ENCODE data around the gene ATP8A1.

Gene ATP8A1

DNA sequence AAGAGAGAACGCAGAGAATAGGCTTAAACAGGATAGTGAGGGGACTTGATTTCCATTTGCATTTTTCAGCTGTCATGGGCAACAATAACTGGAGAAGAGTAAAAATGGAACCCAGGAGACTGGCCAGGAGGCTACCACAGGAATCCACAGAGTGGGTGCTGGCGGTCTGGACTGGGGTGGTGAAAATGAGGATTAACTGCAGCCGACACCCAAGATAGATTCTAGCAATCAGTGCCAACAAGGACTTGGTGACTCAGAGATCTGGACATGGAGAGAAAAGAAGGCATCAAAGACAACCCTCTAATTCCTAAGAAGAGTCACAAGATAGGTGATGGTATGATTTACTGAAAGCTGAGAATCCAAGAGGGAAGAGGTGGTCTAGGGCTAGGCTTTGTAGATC, 102.8 kb downstream of the ATP8A1 start:
- TF ChIP-seq, protein P1, sequence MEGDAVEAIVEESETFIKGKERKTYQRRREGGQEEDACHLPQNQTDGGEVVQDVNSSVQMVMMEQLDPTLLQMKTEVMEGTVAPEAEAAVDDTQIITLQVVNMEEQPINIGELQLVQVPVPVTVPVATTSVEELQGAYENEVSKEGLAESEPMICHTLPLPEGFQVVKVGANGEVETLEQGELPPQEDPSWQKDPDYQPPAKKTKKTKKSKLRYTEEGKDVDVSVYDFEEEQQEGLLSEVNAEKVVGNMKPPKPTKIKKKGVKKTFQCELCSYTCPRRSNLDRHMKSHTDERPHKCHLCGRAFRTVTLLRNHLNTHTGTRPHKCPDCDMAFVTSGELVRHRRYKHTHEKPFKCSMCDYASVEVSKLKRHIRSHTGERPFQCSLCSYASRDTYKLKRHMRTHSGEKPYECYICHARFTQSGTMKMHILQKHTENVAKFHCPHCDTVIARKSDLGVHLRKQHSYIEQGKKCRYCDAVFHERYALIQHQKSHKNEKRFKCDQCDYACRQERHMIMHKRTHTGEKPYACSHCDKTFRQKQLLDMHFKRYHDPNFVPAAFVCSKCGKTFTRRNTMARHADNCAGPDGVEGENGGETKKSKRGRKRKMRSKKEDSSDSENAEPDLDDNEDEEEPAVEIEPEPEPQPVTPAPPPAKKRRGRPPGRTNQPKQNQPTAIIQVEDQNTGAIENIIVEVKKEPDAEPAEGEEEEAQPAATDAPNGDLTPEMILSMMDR (conservative IDR thresholded peaks at IDR 0.05; ENCODE audit: control insufficient read depth, insufficient read depth, low read depth, low read length), result no peak
- H3K4me3 ChIP-seq (ENCODE audit: control insufficient read depth, low read depth, low read length), result no peak overlapping the region
- no peak for DNase-seq (ENCODE audit: low read depth)

DNA sequence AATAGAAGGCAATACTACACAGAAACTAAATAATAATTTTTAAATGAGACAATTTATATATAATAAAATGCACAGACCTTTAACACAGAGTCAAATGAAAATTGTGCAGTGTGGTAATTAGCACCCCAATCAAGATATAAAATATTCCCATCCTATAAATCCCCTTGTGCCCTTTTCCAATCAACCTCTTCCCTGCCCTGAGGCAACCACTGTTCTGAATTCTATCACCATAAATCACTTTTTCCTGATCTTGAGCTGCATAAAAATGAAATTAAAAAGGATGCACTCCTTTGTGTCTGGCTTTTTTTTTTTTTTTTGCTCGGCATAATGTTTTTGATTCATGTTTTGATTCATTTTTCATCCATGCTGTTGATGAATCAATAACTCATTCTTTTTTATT, 107.0 kb downstream of the ATP8A1 start:
- H3K4me3 ChIP-seq (ENCODE audit: control insufficient read depth, low read depth, low read length), result no peak overlapping the region
- no peak for DNase-seq (ENCODE audit: low read depth)
- TF ChIP-seq, protein P1 (conservative IDR thresholded peaks at IDR 0.05; ENCODE audit: control insufficient read depth, insufficient read depth, low read depth, low read length), result no peak

DNA sequence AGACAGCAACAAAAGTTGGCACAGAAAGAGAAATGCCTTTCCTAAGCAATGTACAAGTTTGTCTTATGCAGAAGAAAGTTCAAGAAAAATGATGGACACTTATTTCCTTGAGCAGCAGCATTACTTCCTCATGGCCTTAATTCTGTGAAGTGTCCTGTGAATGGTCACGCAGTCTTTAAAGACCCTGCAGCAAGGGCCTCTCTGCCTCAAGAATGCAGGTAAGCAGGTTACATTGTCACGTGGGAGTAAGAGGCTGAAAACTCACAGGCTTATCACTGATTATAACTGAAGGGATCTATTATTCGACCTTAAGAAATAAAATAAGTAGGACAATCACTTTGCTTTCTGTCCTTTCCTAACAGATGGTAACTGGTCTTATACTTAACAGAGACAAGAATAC, 109.1 kb downstream of the ATP8A1 start:
- TF ChIP-seq, protein P1 (conservative IDR thresholded peaks at IDR 0.05; ENCODE audit: control insufficient read depth, insufficient read depth, low read depth, low read length), result no peak
- H3K4me3 ChIP-seq (ENCODE audit: control insufficient read depth, low read depth, low read length), result no peak overlapping the region
- DNase-seq (ENCODE audit: low read depth), result no peak

DNA sequence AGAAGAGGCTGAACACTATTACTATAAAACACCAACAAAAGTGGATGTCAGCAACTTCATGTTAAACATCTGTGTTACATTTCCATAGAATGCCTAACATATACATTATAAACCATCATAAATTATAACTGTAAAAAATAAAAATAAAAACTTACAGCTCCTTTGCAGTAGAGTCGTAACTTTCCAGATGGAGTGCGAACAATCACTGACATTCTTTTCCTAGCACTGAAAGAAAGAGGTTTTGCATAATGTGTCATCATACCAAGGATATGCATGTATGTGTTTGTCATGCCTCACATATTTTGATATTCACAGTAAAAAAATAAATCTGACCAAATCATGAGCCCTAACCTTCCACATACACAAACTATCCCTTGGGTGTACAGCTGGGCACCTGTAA, 113.1 kb downstream of the ATP8A1 start:
- H3K4me3 ChIP-seq (ENCODE audit: control insufficient read depth, low read depth, low read length), result no peak overlapping the region
- DNase-seq (ENCODE audit: low read depth), result no peak
- TF ChIP-seq, protein P1 (conservative IDR thresholded peaks at IDR 0.05; ENCODE audit: control insufficient read depth, insufficient read depth, low read depth, low read length), result no peak

DNA sequence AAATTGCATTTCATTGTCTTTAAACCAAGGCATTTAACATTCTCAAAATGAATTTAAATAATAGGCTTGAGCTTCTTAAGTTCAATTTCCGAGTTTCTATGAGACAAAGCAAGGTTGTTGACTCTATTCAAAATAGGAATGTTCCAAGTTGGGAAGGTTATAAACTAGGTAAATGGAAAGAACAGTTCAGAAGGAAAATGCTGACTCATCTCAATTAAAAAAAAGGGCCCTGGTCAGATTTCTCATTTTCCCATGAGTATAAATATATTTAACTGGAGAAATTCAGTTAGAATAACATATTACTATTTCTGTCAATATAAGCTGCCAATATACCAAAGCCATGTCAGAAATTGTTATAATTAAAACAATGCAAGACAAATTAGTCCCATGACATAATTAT, 113.8 kb downstream of the ATP8A1 start:
- H3K4me3 ChIP-seq (ENCODE audit: control insufficient read depth, low read depth, low read length), result no peak overlapping the region
- DNase-seq (ENCODE audit: low read depth), result no peak
- TF ChIP-seq, protein P1 (conservative IDR thresholded peaks at IDR 0.05; ENCODE audit: control insufficient read depth, insufficient read depth, low read depth, low read length), result no peak

DNA sequence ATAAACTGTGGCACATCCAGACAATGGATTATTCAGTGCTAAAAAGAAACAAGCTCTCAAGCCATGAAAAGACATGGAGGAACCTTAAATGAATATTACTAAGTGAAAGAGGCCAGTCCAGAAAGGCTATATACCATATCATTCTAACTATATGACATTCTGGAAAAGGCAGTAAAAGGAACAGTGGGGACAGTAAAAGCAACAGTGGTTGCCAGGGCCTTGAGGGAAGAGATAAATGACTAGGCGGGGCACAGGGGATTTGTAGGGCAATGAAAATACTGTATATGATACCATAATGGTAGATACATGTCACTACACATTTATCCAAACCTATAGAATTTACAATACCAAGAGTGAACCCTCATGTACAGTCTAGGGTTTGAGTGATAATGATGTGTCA, 115.3 kb downstream of the ATP8A1 start:
- TF ChIP-seq, protein P1 (conservative IDR thresholded peaks at IDR 0.05; ENCODE audit: control insufficient read depth, insufficient read depth, low read depth, low read length), result no peak
- no peak for DNase-seq (ENCODE audit: low read depth)
- H3K4me3 ChIP-seq (ENCODE audit: control insufficient read depth, low read depth, low read length), result no peak overlapping the region

DNA sequence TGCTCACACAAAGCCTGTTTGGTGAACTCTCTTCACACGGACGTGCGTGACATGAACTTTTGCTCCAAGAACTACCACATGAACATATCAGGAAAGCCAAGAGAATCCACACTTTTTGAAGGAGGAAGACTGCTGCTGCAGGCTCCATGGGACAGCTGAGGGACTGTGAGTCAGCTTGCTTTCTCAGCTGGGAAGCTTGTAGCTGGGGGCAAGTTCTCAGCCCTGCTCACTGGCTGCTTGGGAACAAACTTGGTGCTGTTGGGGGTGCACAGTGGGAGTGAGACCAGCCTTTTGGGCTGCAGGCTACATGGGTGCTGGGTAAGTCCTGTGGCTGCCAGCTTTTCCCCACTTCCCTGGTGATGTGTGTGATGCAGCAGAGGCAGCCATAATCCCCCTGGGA, 123.9 kb downstream of the ATP8A1 start:
- no peak overlapping the region for H3K4me3 ChIP-seq (ENCODE audit: control insufficient read depth, low read depth, low read length)
- DNase-seq (ENCODE audit: low read depth), result no peak
- TF ChIP-seq, protein P1 (conservative IDR thresholded peaks at IDR 0.05; ENCODE audit: control insufficient read depth, insufficient read depth, low read depth, low read length), result no peak
